CD14-positive monocyte (primary cell): ENCODE data around the gene SCN5A. TPM values are rescaled to one million over a fixed set of nuclear protein-coding genes. Genes with fewer than 3 reads are reported as not detected.

Experiments used
- DNase-seq, 3 donors: peaks; one replicate each; pipeline ENCODE4 v3.0.0-alpha.2; 2011 to 2022
- H2AFZ ChIP-seq: 2 replicates; pipeline ENCODE4 v1.6.0; 2012; ENCODE audit warnings: mild to moderate bottlenecking, low read depth, low read length, inconsistent platforms; ENCODE audit not compliant: insufficient read depth, poor library complexity, severe bottlenecking
- H3K27ac ChIP-seq, 2 donors: 1 replicate in 1 of 2; 2 replicates in 1 of 2; pipeline ENCODE4 v1.5.1; 2012 to 2013; ENCODE audit warnings: low read length in 2 of 2, control low read depth in 1 of 2, inconsistent platforms in 1 of 2, low read depth in 1 of 2, mild to moderate bottlenecking in 1 of 2
- H3K27me3 ChIP-seq, 2 donors: one replicate each; pipeline versions ENCODE4 v1.6.0 to v1.6.1; 2011 to 2013; ENCODE audit warnings: low read length in 2 of 2; ENCODE audit not compliant: control insufficient read depth in 2 of 2, insufficient read depth in 2 of 2
- H3K36me3 ChIP-seq, 2 donors: replicated peaks in 1 of 2; 1 replicate in 1 of 2; 2 replicates in 1 of 2; pipeline versions ENCODE4 v1.5.1 to v1.6.1; 2012 to 2013; ENCODE audit warnings: low read length in 2 of 2, control low read depth in 1 of 2, inconsistent platforms in 1 of 2, mild to moderate bottlenecking in 1 of 2; ENCODE audit not compliant: insufficient read depth in 2 of 2, control insufficient read depth in 1 of 2
- H3K4me1 ChIP-seq, 2 donors: 1 replicate in 1 of 2; 2 replicates in 1 of 2; pipeline versions ENCODE4 v1.5.1 to v1.6.1; 2012 to 2013; ENCODE audit warnings: low read length in 2 of 2, control low read depth in 1 of 2, inconsistent platforms in 1 of 2, mild to moderate bottlenecking in 1 of 2, moderate library complexity in 1 of 2; ENCODE audit not compliant: insufficient read depth in 2 of 2, control insufficient read depth in 1 of 2
- H3K4me2 ChIP-seq: replicated peaks from 2 replicates; pipeline ENCODE3; 2012; ENCODE audit warnings: low read length, moderate library complexity, mild to moderate bottlenecking; ENCODE audit not compliant: poor library complexity, severe bottlenecking; ENCODE audit errors: extremely low read depth
- H3K4me3 ChIP-seq, 3 experiments: fragments of 200-600 bp in 1 of 3; sonication (generic) in 1 of 3; replicated peaks in 1 of 3; 1 replicate in 2 of 3; 2 replicates in 1 of 3; pipeline ENCODE4 v1.5.1; 2011 to 2013; ENCODE audit warnings: low read length in 3 of 3, mild to moderate bottlenecking in 3 of 3, control low read depth in 2 of 3, low read depth in 2 of 3, inconsistent platforms in 1 of 3, moderate library complexity in 1 of 3
- H3K79me2 ChIP-seq: 2 replicates; pipeline ENCODE4 v1.6.0; 2012; ENCODE audit warnings: mild to moderate bottlenecking, control low read depth, inconsistent platforms, low read length, moderate library complexity; ENCODE audit not compliant: insufficient read depth
- H3K9ac ChIP-seq: 2 replicates; pipeline ENCODE4 v1.6.0; 2017; ENCODE audit warnings: low read length, mild to moderate bottlenecking; ENCODE audit not compliant: insufficient read depth, poor library complexity, severe bottlenecking
- H3K9me3 ChIP-seq, 2 donors: replicated peaks in 1 of 2; 1 replicate in 1 of 2; 2 replicates in 1 of 2; pipeline versions ENCODE4 v1.5.1 to v1.6.1; 2012 to 2013; ENCODE audit warnings: low read length in 2 of 2, control low read depth in 1 of 2; ENCODE audit not compliant: control insufficient read depth in 1 of 2, insufficient read depth in 1 of 2
- H4K20me1 ChIP-seq: 2 replicates; pipeline ENCODE4 v1.6.0; 2012; ENCODE audit warnings: mild to moderate bottlenecking, low read length, control low read depth, moderate library complexity; ENCODE audit not compliant: insufficient read depth
- H3K27ac Mint-ChIP-seq, 7 donors: one replicate each; pipeline ENCODE4 v1.8.0; 2020; ENCODE audit warnings: mild to moderate bottlenecking in 7 of 7, mixed read lengths in 7 of 7, moderate library complexity in 6 of 7, inconsistent platforms in 2 of 7
- H3K27me3 Mint-ChIP-seq, 3 donors: one replicate each; pipeline ENCODE4 v1.8.0; 2021 to 2022; ENCODE audit warnings: low read depth in 3 of 3, mild to moderate bottlenecking in 3 of 3, mixed read lengths in 3 of 3, moderate library complexity in 3 of 3, inconsistent platforms in 1 of 3
- H3K36me3 Mint-ChIP-seq, 2 donors: one replicate each; pipeline ENCODE4 v1.8.0; 2020; ENCODE audit warnings: mixed read lengths in 2 of 2, inconsistent platforms in 1 of 2, mild to moderate bottlenecking in 1 of 2
- H3K4me1 Mint-ChIP-seq: one replicate; pipeline ENCODE4 v1.8.0; 2020; ENCODE audit warnings: mild to moderate bottlenecking, mixed read lengths
- H3K4me3 Mint-ChIP-seq, 2 donors: one replicate each; pipeline ENCODE4 v1.8.0; 2020; ENCODE audit warnings: mild to moderate bottlenecking in 2 of 2, mixed read lengths in 2 of 2, moderate library complexity in 1 of 2
- H3K9me3 Mint-ChIP-seq, 7 donors: one replicate each; pipeline ENCODE4 v1.8.0; 2020 to 2022; ENCODE audit warnings: mixed read lengths in 7 of 7, mild to moderate bottlenecking in 6 of 7, moderate library complexity in 6 of 7, inconsistent platforms in 2 of 7
- WGBS: methylation state at CpG from one replicate; pipeline ENCODE4 v1.1.5; 2013; ENCODE audit warnings: missing lambda C conversion rate; ENCODE audit not compliant: insufficient coverage; 5-methylcytosine and 5-hydroxymethylcytosine counted together
- intact Hi-C, 2 donors: fragments of 100-400 bp; cut with micrococcal nuclease; formaldehyde crosslinking; loops; one replicate each; pipeline versions ENCODE4 v1.15.0 to v1.15.1; 2023
- polyA plus RNA-seq, 3 donors: library from polyadenylated mRNA; depleted of rRNA in 1 of 3; unstranded in 2 of 3; stranded (reverse) in 1 of 3; fragments of 300-500 nt in 2 of 3; fragments of >200 nt in 1 of 3; fragmentation: Illumina TruSeq in 2 of 3; gene quantifications; 1 replicate in 2 of 3; 2 replicates in 1 of 3; pipeline ENCODE4 v1.2.3, GENCODE V29; 2012 to 2021
- TF ChIP-seq, protein P1 (sequence below): fragments of 200-600 bp; IDR thresholded peaks from one replicate; pipeline ENCODE4 v1.8.0; 2022; ENCODE audit warnings: antibody characterized with exemption, mild to moderate bottlenecking

SCN5A gene
- polyA plus RNA-seq, 3 donors, result not detected

DNA sequence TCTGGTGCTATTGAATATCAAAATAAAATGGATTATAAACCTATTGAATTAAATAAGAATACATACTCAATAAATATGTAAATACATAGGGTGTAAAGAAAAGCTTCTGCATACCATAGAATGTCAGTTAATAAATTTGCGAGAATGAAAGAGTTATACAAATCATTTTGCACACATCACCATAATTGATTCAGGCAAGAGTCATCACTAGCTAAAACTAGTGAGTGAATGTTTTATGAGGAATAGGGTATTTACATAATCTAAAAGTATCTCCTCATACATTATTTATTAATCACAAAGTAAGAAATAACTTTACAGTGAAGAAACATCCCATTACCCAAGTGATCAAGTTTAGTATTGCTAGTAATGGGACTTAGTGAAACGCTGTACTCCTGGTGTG lies 139.8 kb downstream of the SCN5A start:
- H3K27ac ChIP-seq, result no peak overlapping the region
- H3K9me3 Mint-ChIP-seq, result no peaks in the 10 kb centered on the region
- H3K79me2 ChIP-seq, result no peaks in the 10 kb centered on the region
- H3K4me1 ChIP-seq, result no peaks in the 10 kb centered on the region
- intact Hi-C loops, result no loop called here
- TF ChIP-seq, protein P1, sequence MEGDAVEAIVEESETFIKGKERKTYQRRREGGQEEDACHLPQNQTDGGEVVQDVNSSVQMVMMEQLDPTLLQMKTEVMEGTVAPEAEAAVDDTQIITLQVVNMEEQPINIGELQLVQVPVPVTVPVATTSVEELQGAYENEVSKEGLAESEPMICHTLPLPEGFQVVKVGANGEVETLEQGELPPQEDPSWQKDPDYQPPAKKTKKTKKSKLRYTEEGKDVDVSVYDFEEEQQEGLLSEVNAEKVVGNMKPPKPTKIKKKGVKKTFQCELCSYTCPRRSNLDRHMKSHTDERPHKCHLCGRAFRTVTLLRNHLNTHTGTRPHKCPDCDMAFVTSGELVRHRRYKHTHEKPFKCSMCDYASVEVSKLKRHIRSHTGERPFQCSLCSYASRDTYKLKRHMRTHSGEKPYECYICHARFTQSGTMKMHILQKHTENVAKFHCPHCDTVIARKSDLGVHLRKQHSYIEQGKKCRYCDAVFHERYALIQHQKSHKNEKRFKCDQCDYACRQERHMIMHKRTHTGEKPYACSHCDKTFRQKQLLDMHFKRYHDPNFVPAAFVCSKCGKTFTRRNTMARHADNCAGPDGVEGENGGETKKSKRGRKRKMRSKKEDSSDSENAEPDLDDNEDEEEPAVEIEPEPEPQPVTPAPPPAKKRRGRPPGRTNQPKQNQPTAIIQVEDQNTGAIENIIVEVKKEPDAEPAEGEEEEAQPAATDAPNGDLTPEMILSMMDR, result no peak
- H3K27ac Mint-ChIP-seq, result no peak overlapping the region
- H3K4me3 Mint-ChIP-seq, result no peak overlapping the region
- H4K20me1 ChIP-seq, result no peaks in the 10 kb centered on the region
- no peak overlapping the region for H3K9ac ChIP-seq
- H2AFZ ChIP-seq, result no peak overlapping the region
- no peaks in the 10 kb centered on the region for H3K27me3 Mint-ChIP-seq
- H3K36me3 Mint-ChIP-seq, result peaks cover 50 to 72% of the 10 kb centered on the region in 2 donors
- H3K9me3 ChIP-seq, result no peaks in the 10 kb centered on the region
- WGBS, result no CpG with 5 or more reads among the region's 2 CpGs
- no peak overlapping the region for H3K4me3 ChIP-seq
- H3K4me2 ChIP-seq, result no peak overlapping the region
- H3K27me3 ChIP-seq, result no peaks in the 10 kb centered on the region
- no peaks in the 10 kb centered on the region for H3K4me1 Mint-ChIP-seq
- peaks cover 41 to 78% of the 10 kb centered on the region in 2 donors for H3K36me3 ChIP-seq
- no peak for DNase-seq

DNA sequence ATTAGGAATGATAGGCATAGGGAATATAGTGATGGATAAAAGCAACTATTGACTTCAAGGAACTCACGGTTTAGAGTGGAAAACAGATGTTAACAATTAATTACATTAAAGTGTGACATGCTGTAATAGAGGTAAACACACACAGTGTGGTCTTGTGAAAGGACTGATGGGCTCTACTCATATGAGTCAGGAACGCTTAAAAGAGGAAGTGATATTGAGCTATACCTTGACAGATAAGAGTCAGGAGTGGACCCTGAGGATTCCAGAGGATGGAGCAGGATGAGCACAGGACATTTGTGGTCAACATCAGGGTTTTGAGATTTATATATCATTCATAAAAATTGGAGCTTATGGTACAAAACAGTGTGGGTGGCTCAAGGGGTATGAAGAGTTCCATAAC lies 142.4 kb downstream of the SCN5A start:
- H3K4me1 Mint-ChIP-seq, result no peaks in the 10 kb centered on the region
- Histone ChIP-seq H2AFZ (no peak overlapping the region), H3K9me3 (no peaks in the 10 kb centered on the region), H3K27ac (no peak overlapping the region), H4K20me1 (no peaks in the 10 kb centered on the region), H3K4me3 (no peak overlapping the region), H3K79me2 (no peaks in the 10 kb centered on the region), H3K36me3 (peaks cover 39 to 85% of the 10 kb centered on the region in 2 donors), H3K4me2 (no peak overlapping the region), H3K27me3 (no peaks in the 10 kb centered on the region), H3K4me1 (no peaks in the 10 kb centered on the region), H3K9ac (no peak overlapping the region)
- peak overlapping the region in 1 of 7 donors; percentile 31 for H3K27ac Mint-ChIP-seq
- no peaks in the 10 kb centered on the region for H3K27me3 Mint-ChIP-seq
- DNase-seq, result no peak
- WGBS, result 50% methylated on average over 1 of the region's 2 CpGs
- H3K4me3 Mint-ChIP-seq, result no peak overlapping the region
- TF ChIP-seq, protein P1, result no peak
- no peaks in the 10 kb centered on the region for H3K9me3 Mint-ChIP-seq
- H3K36me3 Mint-ChIP-seq, result peaks cover 52 to 67% of the 10 kb centered on the region in 2 donors
- intact Hi-C loops, result no loop called here
